Brain microvascular endothelial cell (primary cell): ENCODE measurements around the gene OLFML1.
A peak's percentile ranks its signal among the peaks of the same experiment; 100 is the strongest.

Experiments used
- DNase-seq: peaks from one replicate; pipeline ENCODE4 v3.0.0-alpha.2; 2020
- H3K27ac ChIP-seq: fragments of 250-450 bp; sonication (Bioruptor Pico); 2 replicates; pipeline ENCODE4 v1.5.1; 2020; ENCODE audit warnings: mild to moderate bottlenecking, moderate library complexity
- H3K27me3 ChIP-seq: fragments of 250-450 bp; sonication (Bioruptor Pico); replicated peaks from 2 replicates; pipeline ENCODE4 v1.5.1; 2020; ENCODE audit warnings: mild to moderate bottlenecking
- H3K36me3 ChIP-seq: fragments of 250-450 bp; sonication (Bioruptor Pico); replicated peaks from 2 replicates; pipeline ENCODE4 v1.5.1; 2020; ENCODE audit warnings: mild to moderate bottlenecking
- H3K4me3 ChIP-seq: 2 replicates; pipeline ENCODE4 v1.5.1; 2011; ENCODE audit warnings: low read depth, mild to moderate bottlenecking, control low read depth, low read length, moderate library complexity
- in situ Hi-C: cut with HindIII; loops from 2 replicates; pipeline ENCODE4 v1.10.0; 2017; ENCODE audit warnings: low sequenced_read_pairs, low pct_ligation_motif_present
- TF ChIP-seq, protein P1 (sequence below): IDR thresholded peaks from 2 replicates; pipeline ENCODE4 v1.5.1; 2011; ENCODE audit warnings: low read depth, mild to moderate bottlenecking, moderate library complexity, low read length, control low read depth, inconsistent platforms; ENCODE audit errors: missing control alignments

The OLFML1 gene

GRCh38 chr11:7487360-7487759 lies 2.1 kb downstream of the OLFML1 start:
- Histone ChIP-seq H3K36me3 (no peaks in the 10 kb centered on the region), H3K4me3 (no peak overlapping the region)
- in situ Hi-C loops, result no loop called here

DNA sequence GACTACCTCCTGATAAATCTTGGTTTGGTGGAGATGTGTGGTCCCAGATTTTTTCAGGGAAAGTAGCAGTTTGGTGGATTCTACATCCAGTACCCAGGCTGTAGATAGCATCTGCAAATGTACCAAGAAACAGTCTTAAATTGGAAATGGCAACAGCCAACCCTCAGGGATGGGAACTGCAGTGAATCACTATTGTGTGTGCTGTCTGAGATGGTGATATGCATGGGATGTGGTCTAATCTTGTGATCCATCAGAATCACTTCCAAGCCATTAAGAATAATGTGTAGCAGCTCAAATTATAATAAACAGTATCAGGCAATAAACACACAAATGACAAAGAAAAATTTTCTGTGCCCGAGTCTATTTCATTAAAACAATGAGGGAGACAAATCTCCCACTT lies 3.4 kb downstream of the OLFML1 start:
- TF ChIP-seq, protein P1, sequence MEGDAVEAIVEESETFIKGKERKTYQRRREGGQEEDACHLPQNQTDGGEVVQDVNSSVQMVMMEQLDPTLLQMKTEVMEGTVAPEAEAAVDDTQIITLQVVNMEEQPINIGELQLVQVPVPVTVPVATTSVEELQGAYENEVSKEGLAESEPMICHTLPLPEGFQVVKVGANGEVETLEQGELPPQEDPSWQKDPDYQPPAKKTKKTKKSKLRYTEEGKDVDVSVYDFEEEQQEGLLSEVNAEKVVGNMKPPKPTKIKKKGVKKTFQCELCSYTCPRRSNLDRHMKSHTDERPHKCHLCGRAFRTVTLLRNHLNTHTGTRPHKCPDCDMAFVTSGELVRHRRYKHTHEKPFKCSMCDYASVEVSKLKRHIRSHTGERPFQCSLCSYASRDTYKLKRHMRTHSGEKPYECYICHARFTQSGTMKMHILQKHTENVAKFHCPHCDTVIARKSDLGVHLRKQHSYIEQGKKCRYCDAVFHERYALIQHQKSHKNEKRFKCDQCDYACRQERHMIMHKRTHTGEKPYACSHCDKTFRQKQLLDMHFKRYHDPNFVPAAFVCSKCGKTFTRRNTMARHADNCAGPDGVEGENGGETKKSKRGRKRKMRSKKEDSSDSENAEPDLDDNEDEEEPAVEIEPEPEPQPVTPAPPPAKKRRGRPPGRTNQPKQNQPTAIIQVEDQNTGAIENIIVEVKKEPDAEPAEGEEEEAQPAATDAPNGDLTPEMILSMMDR, result no peak
- H3K27me3 ChIP-seq, result peaks cover 1% of the 10 kb centered on the region
- no peak overlapping the region for H3K27ac ChIP-seq
- no peaks in the 10 kb centered on the region for H3K36me3 ChIP-seq
- H3K4me3 ChIP-seq, result no peak overlapping the region
- in situ Hi-C loops, result no loop called here
- DNase-seq, result no peak

More at GRCh38 chr11:7487360-7487759, 2.1 kb downstream of the OLFML1 start:
- no peak for DNase-seq
- Histone ChIP-seq H3K27ac (no peak overlapping the region), H3K27me3 (peaks cover 1% of the 10 kb centered on the region)
- TF ChIP-seq, protein P1, result no peak

- H3K36me3 ChIP-seq, result no peaks in the 10 kb centered on the region
- peaks cover 1% of the 10 kb centered on the region for H3K27me3 ChIP-seq
- no peak overlapping the region for H3K27ac ChIP-seq
- DNase-seq, result no peak
- H3K4me3 ChIP-seq, result no peak overlapping the region
- in situ Hi-C loops, result no loop called here
- TF ChIP-seq, protein P1, result no peak
Observed at GRCh38 chr11:7489376-7489775, 4.1 kb downstream of the OLFML1 start.

DNA sequence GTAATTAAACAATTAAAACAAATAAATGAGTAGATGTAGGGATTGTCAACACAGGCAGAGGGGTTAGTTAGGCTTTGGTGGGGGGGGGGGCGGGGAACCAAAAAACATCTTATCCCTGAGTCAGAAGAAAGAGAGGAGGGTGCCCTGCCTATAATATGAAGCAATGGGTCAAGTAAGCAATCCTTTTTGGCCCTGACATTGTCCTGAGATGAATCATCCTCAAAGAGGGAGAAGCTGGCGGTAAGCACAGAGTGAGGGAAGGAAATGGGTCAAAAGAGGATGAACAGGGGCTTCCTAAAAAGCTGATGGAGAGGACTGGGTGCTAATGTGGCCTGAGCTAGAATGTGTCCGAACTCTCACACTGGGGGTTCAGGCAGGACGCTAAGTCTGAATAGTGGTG lies 4.7 kb downstream of the OLFML1 start:
- peaks cover 1% of the 10 kb centered on the region for H3K27me3 ChIP-seq
- H3K4me3 ChIP-seq, result no peak overlapping the region
- TF ChIP-seq, protein P1, result no peak
- no peak overlapping the region for H3K27ac ChIP-seq
- in situ Hi-C loops, result no loop called here
- H3K36me3 ChIP-seq, result no peaks in the 10 kb centered on the region
- DNase-seq, result peak; percentile 20

DNA sequence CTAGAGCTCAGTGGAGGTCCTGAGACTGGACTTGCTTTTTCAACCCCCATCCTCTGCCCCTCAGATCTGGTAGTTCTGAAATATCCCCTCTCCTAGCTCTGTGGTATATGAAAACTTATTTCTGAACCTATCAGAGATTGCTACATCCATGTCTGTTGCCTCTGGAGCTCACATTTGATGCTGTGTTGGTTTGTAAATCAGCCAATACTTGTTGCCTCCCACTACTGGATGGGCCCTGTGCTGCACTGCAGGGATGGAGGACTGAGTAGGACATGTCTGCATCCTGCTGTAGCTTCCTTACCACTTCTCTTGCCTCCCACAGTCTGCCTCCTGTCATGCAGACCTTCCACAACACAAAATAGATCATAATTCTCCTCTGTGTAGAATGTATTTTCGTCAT lies 5.2 kb downstream of the OLFML1 start:
- in situ Hi-C loops, result no loop called here

DNA sequence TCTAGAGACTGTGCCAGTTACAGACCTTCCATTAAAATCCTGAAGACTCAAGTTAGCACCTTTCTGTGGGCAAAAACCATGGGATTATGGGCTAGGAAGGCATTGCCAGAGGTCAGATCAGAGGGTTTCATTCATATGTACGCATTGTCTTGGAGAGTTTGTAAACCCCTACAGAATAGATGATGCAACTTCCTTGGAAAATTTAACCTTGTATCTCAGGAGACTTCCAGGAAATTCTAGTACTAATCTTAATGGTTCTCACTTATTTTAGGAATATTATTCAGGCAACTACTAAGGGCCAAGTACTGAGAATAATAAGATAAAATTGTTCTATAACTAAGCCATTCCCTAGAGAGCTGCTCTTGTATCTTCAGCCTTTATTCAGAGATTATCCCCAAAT lies 6.9 kb downstream of the OLFML1 start:
- Histone ChIP-seq H3K27ac (no peak overlapping the region), H3K36me3 (no peaks in the 10 kb centered on the region), H3K27me3 (no peaks in the 10 kb centered on the region), H3K4me3 (no peak overlapping the region)
- no peak for DNase-seq
- TF ChIP-seq, protein P1, result no peak
- in situ Hi-C loops, result no loop called here

More for the DNA sequence above, 5.2 kb downstream of the OLFML1 start:
- Histone ChIP-seq H3K27me3 (peaks cover 1% of the 10 kb centered on the region), H3K27ac (no peak overlapping the region), H3K36me3 (no peaks in the 10 kb centered on the region), H3K4me3 (no peak overlapping the region)
- TF ChIP-seq, protein P1, result no peak
- no peak for DNase-seq
